MM.1S (cell line): Measurements from ENCODE around the gene MATN3.

ENCODE experiments used
- DNase-seq: peaks from one replicate; pipeline ENCODE4 v3.0.0-alpha.2; 2015
- H2AFZ ChIP-seq: fragments of 300-600 bp; sonication (generic); 2 replicates; pipeline ENCODE4 v1.6.0; 2016; ENCODE audit warnings: antibody characterized with exemption, low read length
- H3F3A ChIP-seq: fragments of 300-600 bp; sonication (generic); 2 replicates; pipeline ENCODE4 v1.6.1; 2016; ENCODE audit warnings: mild to moderate bottlenecking, antibody characterized with exemption, low read length, moderate library complexity, mixed read lengths; ENCODE audit not compliant: insufficient read depth
- H3K27ac ChIP-seq: fragments of 300-600 bp; sonication (generic); 2 replicates; pipeline ENCODE4 v1.5.1; 2016; ENCODE audit warnings: mild to moderate bottlenecking, low read length
- H3K27me3 ChIP-seq: fragments of 300-600 bp; sonication (generic); replicated peaks from 2 replicates; pipeline ENCODE4 v1.6.0; 2016; ENCODE audit warnings: low read length; ENCODE audit not compliant: insufficient read depth
- H3K36me3 ChIP-seq: fragments of 300-600 bp; sonication (generic); replicated peaks from 2 replicates; pipeline ENCODE4 v1.6.1; 2016; ENCODE audit warnings: mild to moderate bottlenecking, low read length, mixed read lengths; ENCODE audit not compliant: insufficient read depth
- H3K4me1 ChIP-seq: fragments of 300-600 bp; sonication (generic); 2 replicates; pipeline ENCODE4 v1.6.1; 2016; ENCODE audit warnings: low read length, mixed read lengths
- H3K4me2 ChIP-seq: fragments of 300-600 bp; sonication (generic); 2 replicates; pipeline ENCODE4 v1.6.0; 2016; ENCODE audit warnings: low read depth, low read length
- H3K4me3 ChIP-seq: fragments of 300-600 bp; sonication (generic); 2 replicates; pipeline ENCODE4 v1.5.1; 2016; ENCODE audit warnings: low read length, mixed read lengths
- H3K79me2 ChIP-seq: fragments of 300-600 bp; sonication (generic); 2 replicates; pipeline ENCODE4 v1.6.1; 2016; ENCODE audit warnings: mixed run types, low read length, mixed read lengths
- H3K9ac ChIP-seq: fragments of 300-600 bp; sonication (generic); 2 replicates; pipeline ENCODE4 v1.6.1; 2016; ENCODE audit warnings: low read length, mixed read lengths
- H3K9me2 ChIP-seq: fragments of 300-600 bp; sonication (generic); replicated peaks from 2 replicates; pipeline ENCODE4 v1.6.1; 2016; ENCODE audit warnings: mild to moderate bottlenecking, low read length, mixed read lengths; ENCODE audit not compliant: insufficient read depth
- H3K9me3 ChIP-seq: fragments of 300-600 bp; sonication (generic); replicated peaks from 2 replicates; pipeline ENCODE4 v1.6.1; 2016; ENCODE audit warnings: mild to moderate bottlenecking, low read length, mixed read lengths; ENCODE audit not compliant: insufficient read depth
- H4K20me1 ChIP-seq: fragments of 300-600 bp; sonication (generic); 2 replicates; pipeline ENCODE4 v1.6.1; 2016; ENCODE audit warnings: mild to moderate bottlenecking, low read length, moderate library complexity, mixed read lengths; ENCODE audit not compliant: insufficient read depth
- EZH2 ChIP-seq: fragments of 300-600 bp; sonication (generic); optimal IDR thresholded peaks from 2 replicates; pipeline ENCODE3; 2017; ENCODE audit warnings: low read depth, mild to moderate bottlenecking, antibody characterized with exemption, low read length, mixed read lengths
- EZH2phosphoT487 ChIP-seq: fragments of 300-600 bp; sonication (generic); IDR thresholded peaks from 2 replicates; pipeline ENCODE4 v1.6.1; 2018; ENCODE audit warnings: antibody characterized with exemption, low read length
- TF ChIP-seq, protein P1 (sequence below): fragments of 300-600 bp; sonication (generic); IDR thresholded peaks from 2 replicates; pipeline ENCODE4 v1.5.1; 2016; ENCODE audit warnings: antibody characterized with exemption, low read length, mixed read lengths

The MATN3 gene

GRCh38 chr2:20016346-20016745 is 3.9 kb upstream of the MATN3 start:
- no peak for DNase-seq
- Histone ChIP-seq H3K27me3 (peaks cover 23% of the 10 kb centered on the region), H3K9me3 (no peaks in the 10 kb centered on the region), H3K27ac (no peak overlapping the region), H2AFZ (no peak overlapping the region), H3K79me2 (no peaks in the 10 kb centered on the region), H3K9me2 (no peaks in the 10 kb centered on the region), H3K4me3 (no peak overlapping the region), H4K20me1 (no peaks in the 10 kb centered on the region), H3K36me3 (no peaks in the 10 kb centered on the region), H3F3A (no peaks in the 10 kb centered on the region), H3K4me1 (no peaks in the 10 kb centered on the region), H3K9ac (no peak overlapping the region), H3K4me2 (no peak overlapping the region)
- TF ChIP-seq EZH2phosphoT487 (no peak), EZH2 (no peak)
- TF ChIP-seq, protein P1, sequence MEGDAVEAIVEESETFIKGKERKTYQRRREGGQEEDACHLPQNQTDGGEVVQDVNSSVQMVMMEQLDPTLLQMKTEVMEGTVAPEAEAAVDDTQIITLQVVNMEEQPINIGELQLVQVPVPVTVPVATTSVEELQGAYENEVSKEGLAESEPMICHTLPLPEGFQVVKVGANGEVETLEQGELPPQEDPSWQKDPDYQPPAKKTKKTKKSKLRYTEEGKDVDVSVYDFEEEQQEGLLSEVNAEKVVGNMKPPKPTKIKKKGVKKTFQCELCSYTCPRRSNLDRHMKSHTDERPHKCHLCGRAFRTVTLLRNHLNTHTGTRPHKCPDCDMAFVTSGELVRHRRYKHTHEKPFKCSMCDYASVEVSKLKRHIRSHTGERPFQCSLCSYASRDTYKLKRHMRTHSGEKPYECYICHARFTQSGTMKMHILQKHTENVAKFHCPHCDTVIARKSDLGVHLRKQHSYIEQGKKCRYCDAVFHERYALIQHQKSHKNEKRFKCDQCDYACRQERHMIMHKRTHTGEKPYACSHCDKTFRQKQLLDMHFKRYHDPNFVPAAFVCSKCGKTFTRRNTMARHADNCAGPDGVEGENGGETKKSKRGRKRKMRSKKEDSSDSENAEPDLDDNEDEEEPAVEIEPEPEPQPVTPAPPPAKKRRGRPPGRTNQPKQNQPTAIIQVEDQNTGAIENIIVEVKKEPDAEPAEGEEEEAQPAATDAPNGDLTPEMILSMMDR = peak; percentile 16

DNA sequence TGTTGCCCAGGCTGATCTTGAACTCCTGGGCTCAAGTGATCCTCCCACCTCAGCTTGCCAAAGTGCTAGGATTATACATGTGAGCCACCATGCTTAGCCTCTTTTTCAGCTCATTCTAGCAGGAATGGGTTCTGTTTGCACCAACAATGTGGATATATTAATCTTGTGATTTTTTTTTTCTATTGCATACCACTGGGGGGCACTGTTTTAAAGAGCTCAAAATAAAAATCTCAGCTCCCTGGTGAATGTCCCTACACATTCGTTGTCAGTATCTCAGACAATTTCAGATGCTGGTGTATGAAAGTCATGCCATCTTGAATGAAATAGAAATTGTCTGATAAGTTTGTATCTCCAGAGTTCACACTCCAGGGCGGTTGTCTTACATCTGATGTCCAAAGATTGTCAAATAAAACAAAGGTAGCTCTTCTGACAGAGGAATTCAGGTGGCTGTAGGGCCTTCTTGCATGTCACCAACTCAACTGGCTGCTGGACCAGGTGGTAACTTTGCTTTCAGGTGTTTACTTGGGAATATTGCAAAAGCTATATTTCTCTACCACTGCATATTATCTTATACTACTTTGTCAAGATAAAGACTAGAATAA is 3.1 kb upstream of the MATN3 start:
- no peaks in the 10 kb centered on the region for H3K4me1 ChIP-seq
- H3K79me2 ChIP-seq = no peaks in the 10 kb centered on the region
- no peaks in the 10 kb centered on the region for H4K20me1 ChIP-seq
- DNase-seq = peak; percentile 53
- no peaks in the 10 kb centered on the region for H3F3A ChIP-seq
- TF ChIP-seq, protein P1 = peak; percentile 64
- TF ChIP-seq EZH2 (no peak), EZH2phosphoT487 (no peak)
- no peaks in the 10 kb centered on the region for H3K36me3 ChIP-seq
- peaks cover 30% of the 10 kb centered on the region for H3K27me3 ChIP-seq
- H3K4me2 ChIP-seq = no peak overlapping the region
- no peaks in the 10 kb centered on the region for H3K9me3 ChIP-seq
- H3K27ac ChIP-seq = no peak overlapping the region
- no peaks in the 10 kb centered on the region for H3K9me2 ChIP-seq
- H3K4me3 ChIP-seq = no peak overlapping the region
- no peak overlapping the region; the same call in 1 of the 2 replicates for H2AFZ ChIP-seq
- H3K9ac ChIP-seq = no peak overlapping the region

DNA sequence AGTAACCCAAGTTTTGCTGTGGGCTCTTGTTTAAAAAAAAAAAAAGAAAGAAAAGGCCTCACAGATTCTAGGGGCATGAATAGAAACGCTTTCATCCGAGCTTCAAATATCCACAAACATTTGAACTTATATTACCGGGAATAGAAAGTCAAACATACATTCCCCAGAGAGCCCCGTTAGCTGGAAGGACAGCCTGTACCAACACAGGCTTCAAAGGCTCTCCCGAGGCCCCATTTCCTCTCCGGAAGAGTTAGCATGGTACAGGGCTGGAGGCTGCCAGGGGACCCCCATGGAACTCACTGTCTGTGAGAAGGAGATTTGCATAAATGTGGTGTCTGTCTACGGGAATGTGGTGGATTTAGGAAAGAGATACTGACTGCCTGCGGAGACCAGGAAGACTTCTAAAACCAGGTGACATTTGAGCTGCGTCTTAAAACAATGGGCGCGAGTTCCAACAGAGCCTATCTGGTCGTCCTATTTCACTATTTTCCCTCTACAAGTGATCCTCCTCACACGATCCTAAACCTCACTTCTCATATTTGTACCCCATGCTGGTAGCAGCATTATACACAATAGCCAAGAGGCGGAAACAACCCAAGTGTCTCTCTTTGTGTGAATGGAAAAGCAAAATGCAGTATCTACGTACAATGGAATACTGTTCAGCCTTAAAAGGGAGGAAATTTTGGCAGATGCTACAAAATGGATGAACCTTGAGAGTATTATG is 820 bp upstream of the MATN3 start:
- DNase-seq = no peak
- Histone ChIP-seq H3K36me3 (no peaks in the 10 kb centered on the region), H3K27ac (no peak overlapping the region), H3K4me2 (peak overlapping the region; percentile 82; the same call in 1 of the 2 replicates), H3K27me3 (peaks cover 32% of the 10 kb centered on the region), H3K9ac (no peak overlapping the region), H3K9me2 (no peaks in the 10 kb centered on the region), H4K20me1 (no peaks in the 10 kb centered on the region), H3K4me3 (no peak overlapping the region), H3K4me1 (no peaks in the 10 kb centered on the region), H3K79me2 (no peaks in the 10 kb centered on the region), H3F3A (no peaks in the 10 kb centered on the region), H3K9me3 (no peaks in the 10 kb centered on the region), H2AFZ (peak overlapping the region; percentile 60; the same call in 1 of the 2 replicates)
- TF ChIP-seq EZH2phosphoT487 (no peak), EZH2 (no peak)
- TF ChIP-seq, protein P1 = no peak
